Dendritic cell treated with granulocyte-macrophage colony-stimulating factor and Interleukin-4, amounts not matched to agents 40 ng/mL and 50 ng/mL, for 4 days (primary cell): ENCODE data around the gene NEURL1B.

Experiments used
- H3K27ac Mint-ChIP-seq: one replicate; pipeline ENCODE4 v1.8.0; 2022; ENCODE audit warnings: mild to moderate bottlenecking, mixed read lengths
- H3K27me3 Mint-ChIP-seq: one replicate; pipeline ENCODE4 v1.8.0; 2022; ENCODE audit warnings: mild to moderate bottlenecking, mixed read lengths
- H3K36me3 Mint-ChIP-seq: one replicate; pipeline ENCODE4 v1.8.0; 2022; ENCODE audit warnings: low read depth, mixed read lengths
- H3K4me1 Mint-ChIP-seq: one replicate; pipeline ENCODE4 v1.8.0; 2022; ENCODE audit warnings: low read depth, mixed read lengths
- H3K4me3 Mint-ChIP-seq: one replicate; pipeline ENCODE4 v1.8.0; 2022; ENCODE audit warnings: mild to moderate bottlenecking, moderate library complexity, mixed read lengths
- H3K9me3 Mint-ChIP-seq: one replicate; pipeline ENCODE4 v1.8.0; 2022; ENCODE audit warnings: mixed read lengths
- intact Hi-C: fragments of 100-400 bp; cut with micrococcal nuclease; formaldehyde crosslinking; loops from one replicate; pipeline ENCODE4 v1.15.0; 2022

Gene NEURL1B

DNA sequence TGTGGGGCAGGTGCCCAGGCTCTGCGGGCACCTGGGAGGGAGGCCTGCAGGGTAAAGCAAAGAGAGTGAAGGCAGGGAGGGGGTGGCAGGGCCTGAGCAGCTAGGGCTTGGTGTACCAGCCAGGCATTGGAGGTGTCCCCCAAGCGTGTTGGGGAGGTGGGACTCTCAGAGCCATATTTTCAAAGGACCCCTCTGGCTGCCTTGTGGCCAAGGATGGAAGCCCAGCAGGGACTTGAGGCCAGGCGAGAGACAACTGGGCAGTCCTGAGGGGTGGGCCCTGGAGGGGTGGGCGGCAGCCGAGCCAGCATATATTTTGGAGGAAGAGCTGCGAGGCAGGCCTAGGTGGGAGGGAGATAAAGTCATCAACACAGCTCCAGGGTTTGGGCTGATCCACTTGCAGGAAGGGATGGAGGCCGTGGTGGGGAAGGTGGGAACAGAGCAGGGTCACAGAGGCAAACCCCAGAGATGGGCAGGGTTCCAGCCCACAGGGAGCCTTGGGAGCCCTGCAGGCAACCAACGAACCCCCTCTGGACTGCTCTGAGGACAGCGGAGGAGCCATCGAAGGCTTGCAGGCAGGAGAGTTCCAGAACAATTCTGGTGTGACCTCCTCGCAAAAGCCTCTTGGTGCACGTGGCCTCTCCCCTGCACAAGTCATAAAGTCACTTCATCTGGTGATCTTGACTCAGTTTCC, 94.2 kb downstream of the NEURL1B start:
- no peak overlapping the region for H3K4me3 Mint-ChIP-seq
- no peaks in the 10 kb centered on the region for H3K36me3 Mint-ChIP-seq
- peak overlapping the region; percentile 53 for H3K27ac Mint-ChIP-seq
- H3K4me1 Mint-ChIP-seq = peaks cover 19% of the 10 kb centered on the region
- intact Hi-C loops = no loop called here
- H3K9me3 Mint-ChIP-seq = no peaks in the 10 kb centered on the region
- peaks cover 7% of the 10 kb centered on the region for H3K27me3 Mint-ChIP-seq

DNA sequence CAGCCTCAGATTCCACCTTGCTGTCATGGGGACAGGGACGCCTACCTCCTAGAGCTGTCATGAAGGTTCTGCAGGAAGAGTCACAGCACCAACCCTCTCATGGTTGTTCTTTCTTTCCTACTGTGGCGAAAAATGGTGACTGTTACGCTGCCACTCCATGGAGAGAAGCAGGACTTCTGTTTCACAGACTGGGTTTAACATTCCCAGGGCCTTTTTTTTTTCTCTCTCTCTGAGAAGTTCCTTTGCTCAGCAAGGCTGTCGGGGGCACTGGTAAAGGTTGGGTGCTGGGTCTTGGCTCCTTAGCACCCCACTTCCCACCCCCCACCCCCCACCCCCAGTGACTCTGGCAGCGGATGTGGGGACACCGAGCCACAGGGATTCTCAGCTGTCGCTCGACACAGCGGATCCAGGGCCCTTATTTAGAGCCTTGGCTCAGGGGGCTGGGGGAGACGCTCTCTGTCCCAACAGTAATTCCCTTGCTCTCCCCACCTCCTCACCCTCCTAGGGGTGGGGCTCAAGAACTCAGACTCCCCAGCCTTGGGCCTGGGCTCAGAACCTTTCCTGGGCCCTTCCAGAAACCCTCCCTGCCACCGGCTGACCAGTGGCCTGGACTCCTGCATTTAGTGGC, 95.6 kb downstream of the NEURL1B start:
- Mint-ChIP-seq H3K36me3 (no peaks in the 10 kb centered on the region), H3K27ac (peak overlapping the region; percentile 50), H3K9me3 (no peaks in the 10 kb centered on the region), H3K27me3 (peaks cover 4% of the 10 kb centered on the region), H3K4me3 (no peak overlapping the region), H3K4me1 (peaks cover 33% of the 10 kb centered on the region)
- intact Hi-C loops = no loop called here

GRCh38 chr5:172739375-172739774, 98.3 kb downstream of the NEURL1B start:
- intact Hi-C loops = no loop called here
- peaks cover 31% of the 10 kb centered on the region for H3K4me1 Mint-ChIP-seq
- no peaks in the 10 kb centered on the region for H3K27me3 Mint-ChIP-seq
- no peak overlapping the region for H3K27ac Mint-ChIP-seq
- H3K4me3 Mint-ChIP-seq = no peak overlapping the region
- H3K36me3 Mint-ChIP-seq = no peaks in the 10 kb centered on the region
- H3K9me3 Mint-ChIP-seq = no peaks in the 10 kb centered on the region

GRCh38 chr5:172740428-172741205, 99.6 kb downstream of the NEURL1B start:
- intact Hi-C loops = no loop called here
- Mint-ChIP-seq H3K4me1 (peaks cover 37% of the 10 kb centered on the region), H3K27ac (peak overlapping the region; percentile 87), H3K4me3 (no peak overlapping the region), H3K36me3 (no peaks in the 10 kb centered on the region), H3K27me3 (peaks cover 2% of the 10 kb centered on the region), H3K9me3 (no peaks in the 10 kb centered on the region)
